Endothelial cell of umbilical vein (primary cell): ENCODE data around the gene AAR2. TPM values are rescaled to one million over a fixed set of nuclear protein-coding genes. Genes with fewer than 3 reads are reported as not detected.

Source experiments
- BruUV-seq: library from RNA; stranded (reverse); fragments of 400-500 nt; replicated peaks from 2 replicates; lab custom pipeline; 2021; lab: Mats Ljungman, UMichigan
- CTCF ChIA-PET: fragments of 300-600, 350-600 bp; sonication (Branson Sonifier 250); formaldehyde crosslinking; loops from one replicate; lab custom pipeline; 2021; ENCODE audit warnings: antibody characterized with exemption, inconsistent platforms; lab: Charles Lee
- POLR2A ChIA-PET: fragments of 300-600, 350-600 bp; sonication (Branson Sonifier 250); formaldehyde crosslinking; loops from one replicate; lab custom pipeline; 2021; ENCODE audit warnings: antibody characterized with exemption, inconsistent platforms; lab: Charles Lee
- DNase-seq: peaks from one replicate; pipeline ENCODE4 v3.0.0-alpha.2; 2011; ENCODE audit warnings: low read depth, low spot score
- FAIRE-seq: peaks from 2 replicates; lab custom pipeline; 2011; peaks lifted over from hg19 to GRCh38; lab: Jason Lieb, UNC
- H2AFZ ChIP-seq: 2 replicates; pipeline ENCODE4 v1.6.0; 2012; ENCODE audit warnings: low read depth, low read length, control low read depth, inconsistent platforms
- H3K27ac ChIP-seq: 2 replicates; pipeline ENCODE4 v1.5.1; 2011; ENCODE audit warnings: low read depth, mild to moderate bottlenecking, control low read depth, low read length, moderate library complexity; ENCODE audit not compliant: insufficient read depth
- H3K27me3 ChIP-seq, 2 experiments: 2 replicates each; pipeline versions ENCODE4 v1.6.0 to v1.6.1; 2011; ENCODE audit warnings: low read length in 2 of 2, mixed read lengths in 1 of 2; ENCODE audit not compliant: control insufficient read depth in 2 of 2, insufficient read depth in 2 of 2
- H3K36me3 ChIP-seq, 2 experiments: 2 replicates in 1 of 2; 3 replicates in 1 of 2; pipeline ENCODE4 v1.5.1; 2011; ENCODE audit warnings: low read length in 2 of 2, mild to moderate bottlenecking in 1 of 2, moderate library complexity in 1 of 2; ENCODE audit not compliant: control insufficient read depth in 2 of 2, insufficient read depth in 2 of 2; ENCODE audit errors: extremely low read depth in 1 of 2
- H3K4me1 ChIP-seq: 3 replicates; pipeline ENCODE4 v1.5.1; 2011; ENCODE audit warnings: mild to moderate bottlenecking, low read length; ENCODE audit not compliant: control insufficient read depth, insufficient read depth; ENCODE audit errors: extremely low read depth
- H3K4me2 ChIP-seq: 2 replicates; pipeline ENCODE4 v1.6.1; 2011; ENCODE audit warnings: low read length, control low read depth, mixed read lengths; ENCODE audit not compliant: insufficient read depth
- H3K4me3 ChIP-seq, 3 experiments: fragments of 200-600 bp in 1 of 3; sonication (generic), shearing (Covaris generic) in 1 of 3; replicated peaks in 1 of 3; 2 replicates each; pipeline ENCODE4 v1.5.1; 2011 to 2016; ENCODE audit warnings: control low read depth in 3 of 3, low read length in 3 of 3, mild to moderate bottlenecking in 2 of 3, inconsistent platforms in 1 of 3, low read depth in 1 of 3, moderate library complexity in 1 of 3; ENCODE audit not compliant: insufficient read depth in 1 of 3
- H3K79me2 ChIP-seq: 2 replicates; pipeline ENCODE4 v1.6.0; 2012; ENCODE audit warnings: low read length, inconsistent platforms; ENCODE audit not compliant: control insufficient read depth, insufficient read depth
- H3K9ac ChIP-seq: replicated peaks from 2 replicates; pipeline ENCODE3; 2011; ENCODE audit warnings: low read length, control low read depth; ENCODE audit not compliant: insufficient read depth; ENCODE audit errors: extremely low read depth
- H3K9me1 ChIP-seq: replicated peaks from 3 replicates; pipeline ENCODE4 v1.6.0; 2011; ENCODE audit warnings: mild to moderate bottlenecking, low read length; ENCODE audit not compliant: control insufficient read depth, insufficient read depth; ENCODE audit errors: extremely low read depth
- H3K9me3 ChIP-seq: replicated peaks from 2 replicates; pipeline ENCODE4 v1.5.1; 2012; ENCODE audit warnings: low read length, inconsistent platforms; ENCODE audit not compliant: control insufficient read depth, insufficient read depth
- H4K20me1 ChIP-seq: replicated peaks from 2 replicates; pipeline ENCODE3; 2011; ENCODE audit warnings: mild to moderate bottlenecking, low read length; ENCODE audit not compliant: control insufficient read depth, insufficient read depth; ENCODE audit errors: extremely low read depth
- CTCF ChIP-seq, 2 donors: IDR thresholded peaks; 1 replicate in 1 of 2; 2 replicates in 1 of 2; pipeline ENCODE4 v1.5.1; 2011; ENCODE audit warnings: low read length in 2 of 2, mild to moderate bottlenecking in 2 of 2, moderate library complexity in 2 of 2, control low read depth in 1 of 2, inconsistent platforms in 1 of 2, low read depth in 1 of 2; ENCODE audit not compliant: insufficient read depth in 1 of 2; ENCODE audit errors: extremely low read depth in 1 of 2
- FOS ChIP-seq: IDR thresholded peaks from 2 replicates; pipeline ENCODE4 v1.6.1; 2011; ENCODE audit warnings: mild to moderate bottlenecking, low read length, moderate library complexity, borderline replicate concordance; ENCODE audit not compliant: insufficient read depth
- GATA2 ChIP-seq: IDR thresholded peaks from 2 replicates; pipeline ENCODE4 v1.7.0; 2011; ENCODE audit warnings: low read depth, mild to moderate bottlenecking, moderate library complexity, mixed read lengths, low read length; ENCODE audit not compliant: insufficient read length, insufficient read depth
- JUN ChIP-seq: IDR thresholded peaks from 2 replicates; pipeline ENCODE4 v1.6.1; 2011; ENCODE audit warnings: borderline replicate concordance, low read depth; ENCODE audit not compliant: insufficient read length, insufficient read depth
- MYC ChIP-seq: IDR thresholded peaks from one replicate; pipeline ENCODE4 v1.6.1; 2011; ENCODE audit warnings: mild to moderate bottlenecking, low read depth, low read length
- POLR2A ChIP-seq: IDR thresholded peaks from 2 replicates; pipeline ENCODE4 v1.6.1; 2012; ENCODE audit warnings: low read depth, mild to moderate bottlenecking, control low read depth, low read length
- POLR2AphosphoS5 ChIP-seq: IDR thresholded peaks from 2 replicates; pipeline ENCODE4 v1.6.1; 2012; ENCODE audit warnings: low read depth, mild to moderate bottlenecking, control low read depth, low read length, moderate library complexity; ENCODE audit not compliant: insufficient read depth
- dilution Hi-C: fragments of 300-500 bp; cut with MboI; formaldehyde crosslinking; loops from one replicate; pipeline ENCODE4 v1.15.0; 2019; ENCODE audit warnings: low sequenced_read_pairs; ENCODE audit not compliant: extremely low pct_ligation_motif_present
- intact Hi-C: fragments of 100-400 bp; cut with micrococcal nuclease; formaldehyde crosslinking; loops from one replicate; pipeline ENCODE4 v1.10.0; 2022
- polyA plus RNA-seq, 4 experiments: library from polyadenylated mRNA; depleted of rRNA in 3 of 4; stranded (reverse) in 3 of 4; unstranded in 1 of 4; fragments of >200 nt; gene quantifications; 2 replicates each; pipeline versions ENCODE4 v1.2.1 to v1.2.3, GENCODE V29; 2011 to 2012; ENCODE audit warnings: missing spikeins in 1 of 4
- total RNA-seq: library from RNA; stranded (reverse); gene quantifications from 2 replicates; pipeline ENCODE4 v1.2.3, GENCODE V29; 2021
- TF ChIP-seq, protein P1 (sequence below): IDR thresholded peaks from 2 replicates; pipeline ENCODE4 v1.6.1; 2011; ENCODE audit not compliant: insufficient read depth, insufficient read length

AAR2 gene
- total and polyA plus RNA-seq, 2 donors (not counting 3 experiments of a cell fraction or from before 2014, with no cell fraction given): 21.9 to 29.4 TPM

- intact Hi-C loops: no loop called here
- Histone ChIP-seq H3K27me3 (peaks cover 0 to 2% of the 10 kb centered on the region in 2 experiments), H2AFZ (no peak overlapping the region), H3K9me1 (no peaks in the 10 kb centered on the region), H3K9me3 (no peaks in the 10 kb centered on the region), H3K79me2 (no peaks in the 10 kb centered on the region), H3K4me3 (no peak overlapping the region), H4K20me1 (no peaks in the 10 kb centered on the region), H3K36me3 (no peaks in the 10 kb centered on the region), H3K9ac (no peak overlapping the region), H3K4me1 (no peaks in the 10 kb centered on the region), H3K27ac (no peak overlapping the region), H3K4me2 (no peak overlapping the region)
- DNase-seq: no peak
- TF ChIP-seq MYC (no peak), CTCF (IDR thresholded peaks at IDR 0.05; ENCODE audit: extremely low read depth in 1 of 2, insufficient read depth in 1 of 2, low read depth in 1 of 2, low read length in 2 of 2) (no peak)
- BruUV-seq: no TSS peak
- ChIA-PET CTCF (interaction anchor here (1.1 kb wide), 1 partner anchor 17 kb away, joined by 4 read pairs; no protein-coding TSS in a partner anchor), POLR2A (no interaction called here)
- no peak for FAIRE-seq
- dilution Hi-C loops: no loop called here
These were observed 16.5 kb upstream of the AAR2 start for GRCh38 chr20:36219671-36220220.

DNA sequence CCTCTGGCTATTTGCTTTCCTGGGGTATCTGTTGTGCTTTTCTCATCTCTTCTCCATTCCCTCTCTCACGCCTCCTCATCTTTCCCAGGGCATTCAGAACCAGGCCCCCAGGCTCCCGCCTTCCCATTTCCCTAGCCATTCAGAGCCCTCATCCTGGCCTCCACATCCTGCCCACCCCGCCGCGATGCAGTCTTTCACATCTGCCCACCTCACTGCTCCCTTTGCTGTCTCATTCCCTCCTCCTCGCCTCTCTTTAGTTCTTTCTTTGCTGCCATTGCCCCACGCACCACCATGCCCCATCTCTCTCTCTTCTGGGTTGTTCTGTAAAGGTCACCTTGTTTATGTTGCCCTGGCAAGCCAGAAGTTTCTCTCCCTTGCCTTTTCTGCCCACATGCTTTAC lies 10.6 kb upstream of the AAR2 start:
- dilution Hi-C loops (no loop called here), intact Hi-C loops (no loop called here)
- peaks cover 2% of the 10 kb centered on the region in 2 experiments for H3K27me3 ChIP-seq
- no peak overlapping the region for H3K9ac ChIP-seq
- no peaks in the 10 kb centered on the region for H3K79me2 ChIP-seq
- no peaks in the 10 kb centered on the region for H4K20me1 ChIP-seq
- no peak overlapping the region for H2AFZ ChIP-seq
- H3K36me3 ChIP-seq: no peaks in the 10 kb centered on the region
- no peak for TF ChIP-seq GATA2
- TF ChIP-seq JUN: no peak
- no peak for TF ChIP-seq CTCF (IDR thresholded peaks at IDR 0.05; ENCODE audit: extremely low read depth in 1 of 2, insufficient read depth in 1 of 2, low read depth in 1 of 2, low read length in 2 of 2)
- TF ChIP-seq FOS: no peak
- TF ChIP-seq, protein P1, sequence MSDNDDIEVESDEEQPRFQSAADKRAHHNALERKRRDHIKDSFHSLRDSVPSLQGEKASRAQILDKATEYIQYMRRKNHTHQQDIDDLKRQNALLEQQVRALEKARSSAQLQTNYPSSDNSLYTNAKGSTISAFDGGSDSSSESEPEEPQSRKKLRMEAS: no peak
- no peak for TF ChIP-seq MYC
- TF ChIP-seq POLR2A: no peak
- no peak for TF ChIP-seq POLR2AphosphoS5
- no peak overlapping the region for H3K4me2 ChIP-seq
- ChIA-PET CTCF (interaction anchor here (3.6 kb wide), 1 partner anchor 23 kb away, joined by 19 read pairs; no protein-coding TSS in a partner anchor), POLR2A (no interaction called here)
- H3K4me1 ChIP-seq: no peaks in the 10 kb centered on the region
- FAIRE-seq: no peak
- no peak for DNase-seq
- H3K27ac ChIP-seq: no peak overlapping the region
- BruUV-seq: no TSS peak
- no peaks in the 10 kb centered on the region for H3K9me3 ChIP-seq
- H3K4me3 ChIP-seq: no peak overlapping the region
- H3K9me1 ChIP-seq: no peaks in the 10 kb centered on the region
